K562 (cell line): ENCODE results near the gene NECTIN4.

Experiments used
- CEBPG ChIP-seq, 3 experiments: fragments of 200-800 bp in 1 of 3; sonication (Bioruptor generic) in 1 of 3; sonication (generic) in 1 of 3; formaldehyde crosslinking in 1 of 3; IDR thresholded peaks in 2 of 3; conservative IDR thresholded peaks in 1 of 3; 2 replicates each; pipeline versions ENCODE4 v1.6.1 to v1.8.0; 2016 to 2022; ENCODE audit warnings: missing compliant biosample characterization in 2 of 3, missing genetic modification characterization in 2 of 3, mild to moderate bottlenecking in 1 of 3, missing genetic modification reagents in 1 of 3
- POLR2AphosphoS5 ChIP-seq: IDR thresholded peaks from 2 replicates; pipeline ENCODE4 v1.6.1; 2011; ENCODE audit warnings: mild to moderate bottlenecking, low read depth, low read length, moderate library complexity; ENCODE audit not compliant: control insufficient read depth, insufficient read depth
- SMARCA5 ChIP-seq: fragments of 450-650 bp; IDR thresholded peaks from 2 replicates; pipeline ENCODE4 v1.6.1; 2016
- SP1 ChIP-seq: sonication (generic); formaldehyde crosslinking; IDR thresholded peaks from 2 replicates; pipeline ENCODE4 v1.8.1; 2022; ENCODE audit warnings: mild to moderate bottlenecking, missing genetic modification reagents
- TARDBP ChIP-seq: fragments of 450-650 bp; IDR thresholded peaks from 2 replicates; pipeline ENCODE4 v1.6.1; 2016
- ZSCAN32 ChIP-seq: fragments of 450-650 bp; formaldehyde crosslinking; IDR thresholded peaks from 2 replicates; pipeline ENCODE4 v1.4.0; 2020; ENCODE audit warnings: mild to moderate bottlenecking, moderate library complexity

DNA sequence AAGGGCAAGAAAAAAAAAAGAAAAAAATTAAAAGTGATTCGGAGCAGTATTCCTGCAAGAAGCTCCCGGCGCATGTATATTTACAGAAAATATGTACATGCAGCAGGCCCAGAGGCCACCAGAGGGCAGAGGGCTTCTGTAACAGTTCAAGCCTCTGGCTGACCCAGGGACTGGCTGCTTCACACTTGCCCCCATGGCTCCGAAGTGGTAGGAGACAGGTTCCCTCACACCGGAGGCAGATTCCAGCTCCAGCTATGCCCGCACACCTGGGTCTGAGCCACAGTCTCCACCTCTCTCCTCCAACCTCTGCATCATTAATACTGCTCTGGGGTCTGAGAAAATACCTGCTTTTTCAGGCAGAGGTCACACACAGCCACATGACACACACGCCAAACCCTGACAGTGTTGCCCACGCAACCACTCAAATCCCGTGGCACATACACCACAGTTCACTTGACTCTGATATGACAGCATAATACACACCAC, 17.4 kb downstream of the NECTIN4 start:
- no peak for TF ChIP-seq POLR2AphosphoS5
- no peak for TF ChIP-seq SMARCA5
- no peak for TF ChIP-seq ZSCAN32 (CRISPR knock-in tag)
- TF ChIP-seq SP1 = no peak
- TF ChIP-seq CEBPG (CRISPR knock-in tag; IDR thresholded peaks at IDR 0.05) = no peak
- no peak for TF ChIP-seq CEBPG (tag; conservative IDR thresholded peaks at IDR 0.05 in 1 of 2, IDR thresholded peaks at IDR 0.05 in 1 of 2)
- no peak for TF ChIP-seq TARDBP
